ENCODE measurements around the gene TMEM129.

The TMEM129 gene

GRCh38 chr4:1748465-1748995 is 27.4 kb upstream of the TMEM129 start:
- peak; percentile 63 for TF ChIP-seq CTCF (IDR thresholded peaks at IDR 0.05; ENCODE audit: low read depth, low read length)
- no peak overlapping the region for H3K4me3 ChIP-seq (ENCODE audit: low read depth, low read length)

GRCh38 chr4:1747603-1747967 is 26.5 kb upstream of the TMEM129 start:
- no peak for TF ChIP-seq CTCF (IDR thresholded peaks at IDR 0.05; ENCODE audit: low read depth, low read length)
- no peak overlapping the region for H3K4me3 ChIP-seq (ENCODE audit: low read depth, low read length)

GRCh38 chr4:1746919-1747602 is 25.9 kb upstream of the TMEM129 start:
- TF ChIP-seq CTCF (IDR thresholded peaks at IDR 0.05; ENCODE audit: low read depth, low read length), result no peak
- no peak overlapping the region for H3K4me3 ChIP-seq (ENCODE audit: low read depth, low read length)

GRCh38 chr4:1746265-1746691 is 25.2 kb upstream of the TMEM129 start:
- H3K4me3 ChIP-seq (ENCODE audit: low read depth, low read length), result no peak overlapping the region
- peak; percentile 91 for TF ChIP-seq CTCF (IDR thresholded peaks at IDR 0.05; ENCODE audit: low read depth, low read length)

- no peak overlapping the region for H3K4me3 ChIP-seq (ENCODE audit: low read depth, low read length)
- TF ChIP-seq CTCF (IDR thresholded peaks at IDR 0.05; ENCODE audit: low read depth, low read length), result no peak
These were observed 24.6 kb upstream of the TMEM129 start for GRCh38 chr4:1745697-1746096.

GRCh38 chr4:1745165-1745564 is 24.0 kb upstream of the TMEM129 start:
- no peak for TF ChIP-seq CTCF (IDR thresholded peaks at IDR 0.05; ENCODE audit: low read depth, low read length)
- no peak overlapping the region for H3K4me3 ChIP-seq (ENCODE audit: low read depth, low read length)

GRCh38 chr4:1744552-1744951 is 23.4 kb upstream of the TMEM129 start:
- TF ChIP-seq CTCF (IDR thresholded peaks at IDR 0.05; ENCODE audit: low read depth, low read length), result no peak

More at GRCh38 chr4:1744552-1744951, 23.4 kb upstream of the TMEM129 start:
- H3K4me3 ChIP-seq (ENCODE audit: low read depth, low read length), result no peak overlapping the region

Measured in WI38 (cell line).